Measurements from ENCODE around the gene PPP4R1.

The PPP4R1 gene

DNA sequence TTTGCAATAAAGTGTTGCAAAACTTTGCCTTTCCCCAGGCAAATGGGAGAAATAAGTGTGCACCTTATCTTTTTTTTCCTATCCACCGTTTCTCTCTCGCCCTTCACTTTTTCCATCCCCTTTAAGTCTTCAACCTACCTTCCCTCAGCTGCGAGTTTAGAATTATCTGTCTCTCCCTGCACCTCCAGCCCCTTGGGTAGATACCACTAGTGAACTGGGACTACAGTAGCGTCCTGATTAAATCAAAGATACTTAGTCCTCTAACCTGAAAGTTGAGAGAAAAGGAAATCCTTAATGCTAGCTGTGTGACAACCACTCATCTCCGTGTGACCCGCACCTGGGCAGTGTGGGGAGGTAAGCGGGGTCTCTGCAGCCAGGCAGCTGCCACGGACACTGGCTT is 16.1 kb upstream of the PPP4R1 start:
- no peak for TF ChIP-seq CTCF (IDR thresholded peaks at IDR 0.05)
- Histone ChIP-seq H3K4me2 (ENCODE audit: low read length) (no peak overlapping the region), H3K9me3 (ENCODE audit: control insufficient read depth, low read length) (no peaks in the 10 kb centered on the region), H3K36me3 (ENCODE audit: control insufficient read depth, insufficient read depth, low read length) (no peaks in the 10 kb centered on the region), H3K9ac (no peak overlapping the region), H3K27me3 (ENCODE audit: control insufficient read depth, insufficient read depth, low read length) (no peaks in the 10 kb centered on the region), H3K4me1 (no peaks in the 10 kb centered on the region), H3K4me3 (ENCODE audit: low read depth, low read length) (no peak overlapping the region), H3K79me2 (no peaks in the 10 kb centered on the region), H2AFZ (no peak overlapping the region), H3K27ac (no peak overlapping the region)

- Histone ChIP-seq H3K9me3 (ENCODE audit: control insufficient read depth, low read length) (no peaks in the 10 kb centered on the region), H3K4me3 (ENCODE audit: low read depth, low read length) (no peak overlapping the region), H3K79me2 (no peaks in the 10 kb centered on the region), H3K36me3 (ENCODE audit: control insufficient read depth, insufficient read depth, low read length) (no peaks in the 10 kb centered on the region), H3K4me2 (ENCODE audit: low read length) (no peak overlapping the region), H3K27ac (no peak overlapping the region), H2AFZ (no peak overlapping the region), H3K27me3 (ENCODE audit: control insufficient read depth, insufficient read depth, low read length) (no peaks in the 10 kb centered on the region), H3K9ac (no peak overlapping the region), H3K4me1 (no peaks in the 10 kb centered on the region)
- no peak for TF ChIP-seq CTCF (IDR thresholded peaks at IDR 0.05)
These were observed 15.3 kb upstream of the PPP4R1 start for GRCh38 chr18:9629709-9630108.

GRCh38 chr18:9628984-9629383 is 14.6 kb upstream of the PPP4R1 start:
- H3K4me3 ChIP-seq (ENCODE audit: low read depth, low read length), result no peak overlapping the region
- no peaks in the 10 kb centered on the region for H3K9me3 ChIP-seq (ENCODE audit: control insufficient read depth, low read length)
- no peaks in the 10 kb centered on the region for H3K27me3 ChIP-seq (ENCODE audit: control insufficient read depth, insufficient read depth, low read length)
- H3K4me2 ChIP-seq (ENCODE audit: low read length), result no peak overlapping the region
- no peak overlapping the region for H3K27ac ChIP-seq
- H3K9ac ChIP-seq, result no peak overlapping the region
- H3K79me2 ChIP-seq, result no peaks in the 10 kb centered on the region
- no peak overlapping the region for H2AFZ ChIP-seq
- no peak for TF ChIP-seq CTCF (IDR thresholded peaks at IDR 0.05)
- H3K36me3 ChIP-seq (ENCODE audit: control insufficient read depth, insufficient read depth, low read length), result no peaks in the 10 kb centered on the region
- no peaks in the 10 kb centered on the region for H3K4me1 ChIP-seq

GRCh38 chr18:9627642-9628041 is 13.3 kb upstream of the PPP4R1 start:
- H3K4me1 ChIP-seq, result no peaks in the 10 kb centered on the region
- H2AFZ ChIP-seq, result no peak overlapping the region
- no peak overlapping the region for H3K9ac ChIP-seq
- H3K4me3 ChIP-seq (ENCODE audit: low read depth, low read length), result no peak overlapping the region
- H3K9me3 ChIP-seq (ENCODE audit: control insufficient read depth, low read length), result no peaks in the 10 kb centered on the region
- H3K79me2 ChIP-seq, result no peaks in the 10 kb centered on the region
- H3K4me2 ChIP-seq (ENCODE audit: low read length), result no peak overlapping the region
- no peaks in the 10 kb centered on the region for H3K36me3 ChIP-seq (ENCODE audit: control insufficient read depth, insufficient read depth, low read length)
- no peaks in the 10 kb centered on the region for H3K27me3 ChIP-seq (ENCODE audit: control insufficient read depth, insufficient read depth, low read length)
- H3K27ac ChIP-seq, result no peak overlapping the region
- TF ChIP-seq CTCF (IDR thresholded peaks at IDR 0.05), result no peak

GRCh38 chr18:9619990-9620389 is 5.6 kb upstream of the PPP4R1 start:
- H3K4me2 ChIP-seq (ENCODE audit: low read length), result no peak overlapping the region
- no peak for TF ChIP-seq CTCF (IDR thresholded peaks at IDR 0.05)
- H3K4me3 ChIP-seq (ENCODE audit: low read depth, low read length), result no peak overlapping the region

More at GRCh38 chr18:9619990-9620389, 5.6 kb upstream of the PPP4R1 start:
- Histone ChIP-seq H2AFZ (no peak overlapping the region), H3K9ac (no peak overlapping the region), H3K79me2 (no peaks in the 10 kb centered on the region), H3K27me3 (ENCODE audit: control insufficient read depth, insufficient read depth, low read length) (no peaks in the 10 kb centered on the region), H3K4me1 (peaks cover 7% of the 10 kb centered on the region), H3K9me3 (ENCODE audit: control insufficient read depth, low read length) (no peaks in the 10 kb centered on the region), H3K27ac (no peak overlapping the region), H3K36me3 (ENCODE audit: control insufficient read depth, insufficient read depth, low read length) (no peaks in the 10 kb centered on the region)
